ENCODE results near the gene APOO.
"Not testable (repeated sequence)": the region's sequence is repeated elsewhere in the genome, so short reads cannot be mapped to it uniquely, and the experiment has no call there.

The APOO gene

DNA sequence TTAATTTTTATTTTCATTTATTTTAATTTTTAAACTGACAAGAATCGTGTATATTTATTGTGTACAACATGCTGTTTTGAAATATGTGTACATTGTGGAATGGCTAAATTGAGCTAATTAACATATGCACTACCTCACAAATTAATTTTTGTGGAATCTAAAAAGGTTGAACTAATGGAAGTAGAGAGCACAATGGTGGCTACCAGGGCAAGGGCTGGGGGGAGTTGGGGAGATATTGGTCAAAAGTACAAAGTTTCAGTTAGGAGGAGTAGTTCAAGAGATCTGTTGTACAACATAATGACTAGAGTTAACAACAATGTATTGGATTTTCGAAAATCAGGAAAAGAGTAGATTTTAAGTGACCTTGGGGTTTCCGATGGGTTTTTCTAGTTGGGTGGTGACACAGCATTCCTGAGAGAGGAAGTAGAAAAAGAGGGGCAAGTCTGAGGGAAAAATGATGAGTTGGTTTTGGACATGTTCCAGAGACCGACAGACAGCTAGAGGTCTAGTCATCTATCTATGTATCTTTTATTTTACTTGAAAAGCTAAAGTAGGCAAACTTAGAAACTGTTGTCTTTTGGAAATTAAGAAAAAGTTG lies 23.2 kb downstream of the APOO start:
- H3K27ac ChIP-seq: no peak overlapping the region
- TF ChIP-seq, protein P1, sequence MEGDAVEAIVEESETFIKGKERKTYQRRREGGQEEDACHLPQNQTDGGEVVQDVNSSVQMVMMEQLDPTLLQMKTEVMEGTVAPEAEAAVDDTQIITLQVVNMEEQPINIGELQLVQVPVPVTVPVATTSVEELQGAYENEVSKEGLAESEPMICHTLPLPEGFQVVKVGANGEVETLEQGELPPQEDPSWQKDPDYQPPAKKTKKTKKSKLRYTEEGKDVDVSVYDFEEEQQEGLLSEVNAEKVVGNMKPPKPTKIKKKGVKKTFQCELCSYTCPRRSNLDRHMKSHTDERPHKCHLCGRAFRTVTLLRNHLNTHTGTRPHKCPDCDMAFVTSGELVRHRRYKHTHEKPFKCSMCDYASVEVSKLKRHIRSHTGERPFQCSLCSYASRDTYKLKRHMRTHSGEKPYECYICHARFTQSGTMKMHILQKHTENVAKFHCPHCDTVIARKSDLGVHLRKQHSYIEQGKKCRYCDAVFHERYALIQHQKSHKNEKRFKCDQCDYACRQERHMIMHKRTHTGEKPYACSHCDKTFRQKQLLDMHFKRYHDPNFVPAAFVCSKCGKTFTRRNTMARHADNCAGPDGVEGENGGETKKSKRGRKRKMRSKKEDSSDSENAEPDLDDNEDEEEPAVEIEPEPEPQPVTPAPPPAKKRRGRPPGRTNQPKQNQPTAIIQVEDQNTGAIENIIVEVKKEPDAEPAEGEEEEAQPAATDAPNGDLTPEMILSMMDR (IDR thresholded peaks at IDR 0.05): no peak
- DNase-seq (ENCODE audit: low spot score): no peak
- H3K4me3 ChIP-seq: no peak overlapping the region

DNA sequence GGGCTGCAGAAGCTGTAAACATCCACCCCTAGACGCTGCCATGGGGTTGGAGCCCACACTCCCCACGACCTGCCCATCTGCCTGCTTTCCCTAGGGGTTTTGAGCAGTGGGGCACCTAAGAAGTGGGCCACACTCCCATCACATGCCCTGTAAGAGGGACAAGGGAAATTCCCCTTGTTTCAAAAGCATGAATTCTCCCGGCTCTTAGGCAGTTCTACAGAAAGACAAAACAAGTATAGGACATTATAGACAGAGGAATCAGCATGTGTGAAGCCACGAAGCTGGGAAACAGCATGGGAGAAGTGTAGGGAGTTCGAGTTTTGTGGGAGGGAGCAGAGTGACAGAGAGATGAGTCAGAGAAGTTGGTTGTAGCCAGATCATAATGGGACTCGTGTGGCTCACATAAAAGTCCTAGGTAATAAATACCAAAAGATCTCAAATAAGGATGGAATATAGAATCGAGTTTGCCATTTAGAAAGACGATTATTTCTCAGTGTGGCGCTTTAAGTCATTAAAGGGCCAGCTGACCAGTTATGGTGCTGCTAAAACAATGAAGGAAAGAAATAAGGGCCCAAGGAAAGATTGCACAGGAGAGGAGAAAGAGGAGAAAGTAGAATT lies 23.9 kb downstream of the APOO start:
- H3K4me3 ChIP-seq: no peak overlapping the region
- TF ChIP-seq, protein P1 (IDR thresholded peaks at IDR 0.05): no peak
- H3K27ac ChIP-seq: no peak overlapping the region
- DNase-seq (ENCODE audit: low spot score): no peak

DNA sequence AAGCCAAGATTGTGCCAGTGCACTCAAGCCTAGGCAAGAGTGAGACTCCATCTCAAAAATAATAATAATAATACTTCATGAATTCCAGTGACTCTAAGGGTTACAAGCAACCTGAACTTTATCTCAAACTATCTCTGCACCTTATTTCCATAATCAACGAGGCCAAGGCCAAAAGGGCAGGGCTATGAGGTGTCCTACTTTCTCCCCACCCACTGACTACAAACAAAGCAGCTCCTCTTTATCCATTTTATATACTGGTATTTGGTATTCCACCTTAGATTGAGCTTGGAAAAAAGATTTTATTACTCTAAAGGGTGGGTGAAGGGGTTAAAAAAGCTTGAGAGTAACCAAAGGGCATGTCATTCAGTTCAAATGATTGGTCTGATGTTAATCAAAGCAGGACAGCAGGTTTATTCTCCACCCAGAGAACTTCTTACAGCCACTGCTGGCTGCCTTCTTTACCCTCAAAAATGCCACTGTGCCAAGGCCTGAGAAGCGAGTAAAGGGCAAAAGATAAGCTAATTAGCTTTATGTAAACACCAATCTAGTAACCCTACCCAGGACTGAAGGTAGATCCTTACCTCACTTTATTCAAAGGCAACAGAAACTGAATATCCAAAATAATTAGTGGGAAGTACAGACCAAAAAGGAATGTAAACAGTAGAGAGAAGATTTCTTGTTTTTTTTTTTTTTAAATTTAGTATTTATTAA lies 28.2 kb downstream of the APOO start:
- Histone ChIP-seq H3K27ac (no peak overlapping the region), H3K4me3 (no peak overlapping the region)
- DNase-seq (ENCODE audit: low spot score): no peak
- TF ChIP-seq, protein P1 (IDR thresholded peaks at IDR 0.05): no peak

DNA sequence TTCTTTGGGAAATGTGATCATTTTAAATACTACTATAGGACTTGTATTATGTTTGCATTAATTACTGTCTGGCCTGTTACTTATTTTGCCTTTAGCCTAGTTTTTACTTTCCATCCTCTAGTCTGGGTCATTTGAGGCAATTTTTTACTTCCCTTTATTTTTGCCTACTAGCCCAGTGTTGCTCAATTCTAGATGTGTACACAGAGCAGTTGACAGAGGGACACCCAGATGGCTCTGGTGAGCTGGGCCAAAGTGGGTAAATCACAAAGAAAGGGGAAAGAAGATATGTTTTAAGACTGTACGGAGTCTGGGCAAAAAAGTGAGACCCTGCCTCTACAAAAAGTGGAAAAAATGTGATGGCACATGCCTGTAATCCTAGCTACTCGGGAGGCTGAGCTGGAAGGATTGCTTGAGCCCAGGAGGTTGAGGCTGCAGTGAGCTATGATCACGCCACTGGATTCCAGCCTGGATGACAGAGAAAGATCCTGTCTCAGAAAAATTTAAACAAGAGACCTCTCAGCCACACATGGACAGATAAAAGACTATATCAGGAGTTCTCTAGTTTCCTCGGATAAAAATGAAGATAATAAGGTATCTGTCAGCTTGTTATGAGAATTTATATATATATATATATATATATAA lies 35.7 kb downstream of the APOO start:
- Histone ChIP-seq H3K4me3 (no peak overlapping the region), H3K27ac (no peak overlapping the region)
- DNase-seq (ENCODE audit: low spot score): no peak
- TF ChIP-seq, protein P1 (IDR thresholded peaks at IDR 0.05): no peak

DNA sequence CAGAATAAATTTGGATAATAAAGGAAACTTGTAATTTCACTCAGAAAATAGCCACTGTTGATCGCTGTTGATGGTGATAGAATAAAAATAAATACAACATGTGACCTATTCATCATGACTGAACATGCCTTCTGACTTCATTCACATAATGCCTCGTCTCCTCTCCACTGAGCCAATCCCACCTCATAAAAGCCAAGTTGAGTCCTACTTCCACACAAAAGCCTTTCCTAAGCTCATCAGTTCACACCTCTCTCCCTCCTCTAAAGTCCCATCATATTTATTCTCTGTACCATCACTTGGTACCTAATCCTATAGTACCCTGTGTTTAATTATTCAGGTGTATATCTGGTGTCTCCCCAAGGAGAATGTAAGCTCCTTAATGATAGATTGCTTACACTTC lies 37.7 kb downstream of the APOO start:
- DNase-seq (ENCODE audit: low spot score): no peak
- Histone ChIP-seq H3K4me3 (no peak overlapping the region), H3K27ac (no peak overlapping the region)
- TF ChIP-seq, protein P1 (IDR thresholded peaks at IDR 0.05): no peak

DNA sequence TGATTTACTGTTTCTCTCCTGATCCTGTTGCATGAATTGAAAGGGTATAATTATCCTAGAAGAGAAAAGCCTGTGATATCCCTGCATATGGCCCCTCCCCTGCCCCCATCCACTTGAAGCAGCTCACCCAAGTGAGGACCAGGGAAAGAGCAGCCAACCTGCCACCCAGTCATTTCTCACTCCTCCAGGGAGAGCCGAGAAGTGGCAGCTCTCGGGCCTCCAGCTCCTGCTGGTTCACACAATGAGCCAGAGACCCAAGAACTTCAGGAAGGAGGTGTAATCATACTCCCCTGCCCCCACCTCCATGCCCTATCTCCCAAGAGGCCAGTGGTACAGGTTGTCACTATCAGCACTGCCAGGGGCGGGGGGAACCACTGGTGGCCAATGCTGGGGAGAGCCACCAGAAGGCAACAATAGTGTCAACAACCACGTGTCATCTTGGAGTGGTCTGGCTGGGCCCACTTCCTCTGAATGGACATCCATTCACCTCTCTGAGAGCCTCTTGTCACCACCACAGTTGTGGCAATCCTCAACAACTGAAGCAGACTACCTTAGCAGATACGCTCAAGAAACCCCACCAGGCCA lies 42.9 kb downstream of the APOO start:
- H3K27ac ChIP-seq: no peak overlapping the region

DNA sequence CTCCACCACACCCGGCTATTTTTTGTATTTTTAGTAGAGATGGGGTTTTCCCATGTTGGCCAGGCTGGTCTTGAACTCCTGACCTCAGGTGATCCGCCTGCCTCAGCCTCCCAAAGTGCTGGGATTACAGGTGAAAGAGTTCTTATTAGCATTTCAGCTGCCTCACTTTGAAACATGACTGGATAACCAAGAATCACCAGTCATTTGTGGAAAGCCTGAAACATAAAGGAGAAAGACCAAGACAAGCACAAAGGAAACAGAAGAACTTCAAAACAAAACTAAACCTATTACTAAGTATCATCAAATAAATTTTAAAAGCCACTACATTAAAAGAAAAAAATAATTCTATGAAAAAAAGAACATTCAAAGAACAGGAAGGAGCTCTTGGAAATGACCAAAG lies 45.8 kb downstream of the APOO start:
- not testable (repeated sequence) for DNase-seq (ENCODE audit: low spot score)

More for the DNA sequence above, 42.9 kb downstream of the APOO start:
- TF ChIP-seq, protein P1 (IDR thresholded peaks at IDR 0.05): no peak
- no peak for DNase-seq (ENCODE audit: low spot score)
- H3K4me3 ChIP-seq: no peak overlapping the region

More for the DNA sequence above, 45.8 kb downstream of the APOO start:
- not testable (repeated sequence) for H3K4me3 ChIP-seq, H3K27ac ChIP-seq
